Measurements from ENCODE around the gene SEC23B. TPM values are rescaled to one million over a fixed set of nuclear protein-coding genes. Genes with fewer than 3 reads are reported as not detected.
A peak's percentile ranks its signal among the peaks of the same experiment; 100 is the strongest.
"Not testable (repeated sequence)": the region's sequence is repeated elsewhere in the genome, so short reads cannot be mapped to it uniquely, and the experiment has no call there.

The SEC23B gene
- 8.6 TPM for total RNA-seq
- long read RNA-seq, transcript SEC23B-202 (20 exons, 3,464 nt), result minor isoform, 9 of 26 reads
- long read RNA-seq, transcript SEC23B-204 (20 exons, 3,484 nt), result major isoform, 14 of 26 reads
- long read RNA-seq, partial matches to known transcripts, result 1 of 26 reads
- long read RNA-seq, other reads (novel, unspliced or antisense), result 1 of 26 reads

DNA sequence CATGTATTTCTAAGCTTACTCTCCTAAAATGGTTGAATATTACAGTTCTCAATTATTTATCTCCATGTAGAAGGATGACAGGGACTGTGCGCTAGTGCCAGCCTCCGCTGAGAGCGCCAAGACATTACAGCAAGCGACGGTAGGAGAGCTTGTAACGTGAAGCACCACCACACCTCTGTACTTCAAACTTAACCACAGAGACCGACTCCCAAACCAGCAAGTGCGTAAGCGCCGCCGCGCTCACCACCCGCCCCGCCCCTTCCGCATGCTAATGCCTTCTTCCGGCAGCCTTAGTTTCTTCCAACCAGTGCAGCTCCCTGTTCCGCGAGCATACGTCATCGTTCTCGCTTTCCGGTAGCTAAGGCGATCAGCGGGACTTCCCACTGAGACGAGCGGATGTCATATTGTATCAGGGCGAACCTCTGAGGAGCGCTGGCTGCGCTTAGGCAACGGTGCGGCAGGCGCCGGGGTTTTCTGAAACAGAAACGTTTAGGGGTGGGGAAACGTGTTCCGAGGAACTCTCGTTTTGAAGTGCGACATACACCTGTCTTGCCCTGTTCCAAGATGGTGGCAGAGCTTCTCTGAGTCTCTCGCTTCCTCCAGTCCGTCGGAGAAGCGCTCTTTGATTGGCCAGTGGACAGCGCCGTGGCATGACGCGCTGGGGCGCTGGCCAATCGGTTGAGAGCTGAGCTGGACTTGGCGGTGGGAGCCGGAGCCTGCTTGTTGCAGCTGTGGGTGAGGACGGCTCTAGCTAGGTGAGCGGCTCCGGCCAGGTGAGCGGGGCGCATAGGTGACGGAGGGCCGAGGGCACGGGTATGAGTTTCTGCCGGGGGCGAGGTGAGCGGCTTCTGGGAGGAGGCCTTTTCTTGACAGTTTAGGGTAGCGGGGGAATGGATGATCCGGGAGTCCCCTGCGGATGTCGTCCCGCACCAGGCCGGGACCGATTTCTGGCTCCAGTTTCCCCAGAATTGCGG lies at the start of gene SEC23B:
TSS of gene SEC23B (plus strand) at position 723 of the 974 bp plus-strand sequence. CDS start 2,896 bp downstream, outside the sequence.
- ATAC-seq (ENCODE audit: poor library complexity), result peak; percentile 100
- intact Hi-C loops (cut with DNase I), result no loop called here
- peak; percentile 97 for DNase-seq

DNA sequence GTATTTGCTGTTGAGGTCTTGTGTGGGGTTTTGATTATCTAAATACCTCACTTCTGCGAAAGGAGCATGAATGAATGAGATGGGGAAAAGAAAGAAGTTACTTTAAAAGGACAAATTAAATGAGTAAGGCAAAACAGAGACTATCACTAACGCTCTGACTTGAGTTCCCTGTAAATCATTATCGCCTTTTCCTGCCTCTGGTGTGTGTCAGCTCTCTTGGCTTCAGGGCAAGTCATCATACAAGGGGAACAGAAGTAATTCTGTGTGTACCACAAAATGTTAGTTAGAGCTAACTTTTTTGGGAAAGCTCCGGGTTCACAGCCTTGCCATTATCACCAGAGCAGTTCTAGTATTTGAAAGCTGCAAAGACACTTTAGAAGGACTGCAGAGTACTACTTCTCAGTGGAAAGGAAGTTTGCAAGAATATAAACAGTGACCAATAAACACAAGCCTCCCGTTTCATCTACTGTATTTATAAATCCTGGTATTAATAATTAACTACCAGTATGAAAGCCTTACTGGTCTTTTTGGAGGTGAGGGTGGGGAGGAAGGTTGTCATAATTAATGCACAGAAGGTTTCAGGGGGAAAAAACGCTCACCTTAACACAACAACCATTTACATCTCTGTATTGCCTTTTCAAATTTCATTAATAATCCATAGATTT lies 42.1 kb upstream of the SEC23B start:
- ATAC-seq (ENCODE audit: poor library complexity) (no peak), DNase-seq (no peak)
- intact Hi-C loops (cut with DNase I), result no loop called here

DNA sequence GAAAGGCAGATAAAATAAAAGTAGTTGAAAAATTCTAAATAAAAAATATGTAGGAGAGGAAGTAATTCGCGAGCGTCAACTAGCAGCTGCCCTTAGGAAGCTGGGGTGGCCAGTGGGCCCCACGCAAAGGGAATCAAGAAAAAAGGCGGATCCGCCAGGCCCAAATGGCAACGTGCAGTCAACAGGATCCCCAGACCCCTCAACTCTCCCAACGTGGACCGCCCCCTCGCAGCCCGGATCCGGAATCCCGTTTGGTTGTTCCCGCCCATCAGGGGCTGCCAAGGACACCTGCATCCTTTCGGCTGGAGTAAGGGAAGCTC lies 41.2 kb upstream of the SEC23B start:
- intact Hi-C loops (cut with DNase I), result no loop called here
- ATAC-seq (ENCODE audit: poor library complexity), result peak; percentile 75

DNA sequence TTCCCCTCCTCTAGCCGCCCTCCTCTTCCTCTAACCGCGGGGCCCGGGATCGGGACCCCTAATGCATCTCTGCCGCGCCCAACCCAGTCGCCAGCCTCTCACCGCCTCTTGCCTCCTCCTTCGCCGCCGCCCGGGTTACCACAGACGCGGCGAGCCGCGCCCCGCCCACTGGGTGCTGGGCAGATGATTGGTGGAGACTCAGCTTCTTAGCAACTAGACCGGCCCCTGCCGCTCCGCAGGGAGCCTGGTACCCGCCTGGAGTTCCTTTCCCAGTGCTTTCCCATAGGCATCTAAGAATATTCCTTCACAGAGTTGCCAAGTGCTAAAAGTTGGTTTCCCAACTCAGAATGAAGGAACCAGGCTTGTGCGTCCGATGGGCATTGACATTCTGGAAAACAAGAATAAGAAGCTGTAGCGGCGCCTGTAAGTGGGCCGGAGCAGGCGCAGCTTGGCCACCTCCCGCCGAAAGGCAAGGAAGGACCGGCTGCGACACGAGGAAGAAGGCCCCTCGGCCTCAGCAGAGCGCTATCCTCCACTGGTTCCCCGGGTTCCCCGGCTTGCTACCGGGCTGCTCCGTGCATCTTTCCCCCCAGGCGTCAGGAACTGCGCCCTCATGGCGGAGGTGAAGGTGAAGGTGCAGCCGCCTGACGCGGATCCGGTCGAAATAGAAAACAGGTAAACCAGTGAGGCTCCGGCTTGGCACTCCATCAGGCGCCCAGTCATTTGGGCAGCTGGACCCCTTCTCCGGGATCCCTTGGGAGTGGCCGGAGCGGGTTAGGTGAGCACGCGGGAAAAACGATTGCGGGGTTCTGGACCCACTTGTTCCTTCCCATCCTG lies 40.6 kb upstream of the SEC23B start, which contains the start of the genes DZANK1 and POLR3F:
TSS of gene DZANK1 (minus strand) at position 137 of the 837 bp plus-strand sequence. CDS start 1,672 bp downstream, outside the sequence.
TSS of gene POLR3F (plus strand) at position 497 of the 837 bp plus-strand sequence. CDS start at position 614, 117 bp downstream.
- ATAC-seq (ENCODE audit: poor library complexity) (peak; percentile 100), DNase-seq (peak; percentile 98)
- intact Hi-C loops (cut with DNase I), result no loop called here

More for the DNA sequence above, 41.2 kb upstream of the SEC23B start:
- no peak for DNase-seq

DNA sequence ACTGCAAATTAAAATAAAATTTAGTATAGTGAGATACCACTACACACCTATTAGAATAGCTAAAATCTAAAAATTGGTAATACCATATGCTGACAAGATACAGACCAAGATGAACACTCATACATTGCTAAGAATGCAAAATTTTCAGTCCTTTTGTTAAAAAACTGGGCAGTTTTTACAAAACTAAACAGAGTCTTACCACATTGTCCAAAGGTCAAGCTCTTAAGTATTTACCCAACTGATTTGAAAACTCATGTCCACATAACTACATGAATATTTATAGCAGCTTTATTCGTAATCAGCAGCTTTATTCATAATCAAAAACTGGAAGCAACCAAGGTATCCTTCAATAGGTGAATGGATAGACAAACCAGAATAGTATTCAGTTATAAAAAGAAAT lies 30.5 kb upstream of the SEC23B start:
- intact Hi-C loops (cut with DNase I), result no loop called here
- DNase-seq, result no peak
- no peak for ATAC-seq (ENCODE audit: poor library complexity)

DNA sequence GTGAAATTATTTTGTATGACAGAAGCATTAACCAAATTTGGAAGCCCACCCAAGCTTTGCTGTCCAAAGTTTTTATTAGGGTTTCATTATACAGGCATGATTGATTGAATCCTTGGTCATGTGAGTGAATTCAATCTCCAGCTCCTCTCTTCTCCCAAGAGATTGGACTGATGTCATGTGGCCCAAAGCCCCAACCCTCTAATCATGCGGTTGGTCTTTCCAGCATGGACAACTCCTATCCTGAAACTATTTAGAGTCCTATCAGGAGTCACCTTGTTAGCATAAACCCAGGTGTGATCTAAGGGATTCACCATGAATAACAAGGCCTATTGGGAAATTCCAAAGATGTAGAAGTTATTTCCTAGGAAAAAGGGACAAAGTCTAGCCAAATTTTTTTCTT lies 29.9 kb upstream of the SEC23B start:
- ATAC-seq (ENCODE audit: poor library complexity), result no peak
- no peak for DNase-seq
- intact Hi-C loops (cut with DNase I), result no loop called here

DNA sequence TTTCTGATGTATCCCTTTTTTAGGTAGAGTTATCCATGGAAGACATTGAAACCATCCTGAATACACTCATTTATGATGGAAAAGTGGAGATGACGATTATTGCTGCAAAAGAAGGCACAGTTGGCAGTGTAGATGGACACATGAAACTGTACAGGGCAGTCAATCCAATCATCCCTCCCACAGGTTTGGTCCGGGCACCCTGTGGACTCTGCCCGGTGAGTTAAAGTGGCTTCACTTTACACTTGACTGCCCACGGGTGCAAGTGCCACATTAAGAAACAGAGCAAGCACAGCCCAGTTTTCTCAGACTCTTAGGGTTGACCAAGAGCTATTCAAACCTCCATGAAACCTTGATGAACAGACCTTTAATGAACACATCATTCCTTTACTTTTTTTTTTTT lies 26.1 kb upstream of the SEC23B start:
- DNase-seq (no peak), ATAC-seq (ENCODE audit: poor library complexity) (no peak)
- intact Hi-C loops (cut with DNase I), result no loop called here

DNA sequence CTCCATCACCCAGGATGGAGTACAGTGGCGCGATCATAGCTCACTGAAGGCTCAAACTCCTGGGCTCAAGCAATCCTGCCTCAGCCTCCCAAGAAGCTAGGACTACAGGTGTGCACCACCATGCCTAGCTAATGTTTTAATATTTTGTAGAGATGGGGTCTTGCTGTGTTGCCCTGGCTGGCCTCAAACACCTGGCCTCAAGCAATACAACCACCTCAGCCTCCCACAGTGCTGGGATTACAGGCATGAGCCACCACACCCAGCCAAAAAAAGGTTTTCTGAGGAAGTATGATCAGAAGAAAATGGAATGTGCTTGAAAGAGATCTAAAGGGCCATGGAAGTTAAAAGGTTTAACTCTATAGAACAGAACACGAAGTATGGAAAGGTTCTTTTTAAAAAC lies 19.4 kb upstream of the SEC23B start:
- intact Hi-C loops (cut with DNase I), result no loop called here
- DNase-seq (no peak), ATAC-seq (ENCODE audit: poor library complexity) (no peak)

DNA sequence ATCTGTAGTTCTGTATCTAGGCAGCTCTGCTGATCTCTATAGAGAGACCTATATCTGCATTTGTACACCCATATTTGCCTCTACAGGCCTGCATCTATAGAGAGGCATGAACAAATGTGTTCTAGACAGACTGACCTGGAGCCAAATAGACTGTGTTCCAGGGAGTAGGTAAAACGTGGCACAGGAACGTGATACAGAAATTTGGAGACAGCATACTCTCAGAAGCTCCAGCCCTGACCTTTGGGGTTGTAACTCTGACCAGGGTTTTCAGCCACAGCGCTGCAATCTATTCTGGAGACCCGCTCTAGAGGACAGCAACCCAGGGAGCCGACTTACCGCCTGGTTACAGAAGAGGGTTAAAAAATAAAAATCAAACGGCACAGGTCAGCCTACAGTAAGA lies 11.7 kb upstream of the SEC23B start:
- DNase-seq (no peak), ATAC-seq (ENCODE audit: poor library complexity) (no peak)
- intact Hi-C loops (cut with DNase I), result no loop called here

DNA sequence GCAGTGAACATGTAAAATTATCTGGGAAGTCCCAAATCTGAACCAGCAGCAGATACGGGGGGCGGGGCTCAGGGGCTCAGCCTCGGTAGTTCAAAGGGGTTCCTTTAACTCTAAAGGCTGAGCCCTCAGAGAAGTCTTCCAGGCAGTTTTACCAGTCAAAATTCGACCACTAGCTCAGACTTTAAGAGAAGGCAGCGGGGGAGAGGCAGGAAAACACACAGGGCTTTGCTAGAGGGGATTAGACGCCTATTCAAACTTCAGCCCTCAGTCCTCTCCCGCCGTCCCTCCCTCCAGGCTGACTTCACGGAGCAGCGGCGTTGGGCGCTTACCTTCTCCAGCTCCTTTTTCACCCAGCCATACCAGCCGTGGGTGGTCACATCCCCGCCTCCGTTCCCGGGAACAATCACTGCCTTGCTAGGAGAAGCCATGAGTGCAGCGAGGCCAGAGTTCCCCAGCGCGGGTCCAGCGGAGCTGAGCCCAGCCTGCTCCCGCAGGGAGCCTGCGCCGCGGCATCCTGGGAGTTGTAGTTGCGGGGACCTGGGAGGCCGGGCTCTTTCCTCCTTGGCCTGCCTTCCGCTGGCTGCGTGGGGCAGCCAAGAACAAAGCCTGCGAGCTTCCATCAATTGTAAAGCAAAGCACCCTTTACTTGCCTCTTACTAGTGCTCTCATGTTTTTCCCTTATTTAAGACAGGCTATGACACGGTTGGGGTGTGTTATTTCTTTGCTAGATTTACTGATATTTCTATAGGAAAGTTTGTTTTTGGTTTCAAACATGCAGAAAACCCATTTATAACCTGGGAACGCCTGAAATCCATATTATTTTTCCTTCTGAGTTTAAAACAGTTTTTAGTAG lies 10.8 kb upstream of the SEC23B start, which contains the start of gene RBBP9:
TSS of gene RBBP9 (minus strand) at position 486 of the 853 bp plus-strand sequence. CDS start at position 428, 58 bp downstream.
- intact Hi-C loops (cut with DNase I), result no loop called here
- ATAC-seq (ENCODE audit: poor library complexity), result peak; percentile 100
- DNase-seq, result peak; percentile 94

DNA sequence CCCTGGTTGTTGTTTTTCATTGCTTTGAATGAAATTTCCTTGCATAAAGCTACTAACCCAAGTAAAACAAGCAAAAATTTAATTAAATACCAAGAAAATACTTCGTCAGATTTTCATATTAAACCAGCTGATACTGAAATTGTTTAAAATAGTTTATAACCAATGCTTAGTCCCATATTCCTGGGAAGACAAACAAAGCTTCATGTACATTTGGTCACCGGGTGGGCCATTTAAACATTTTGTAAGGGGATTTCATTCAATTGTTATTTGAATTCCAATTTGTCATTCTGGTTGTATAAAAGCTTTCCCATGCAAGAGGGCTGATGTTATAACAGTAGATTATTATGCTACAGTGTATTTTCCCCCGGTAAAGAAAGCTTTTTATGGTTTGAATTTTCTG lies 10.1 kb upstream of the SEC23B start:
- intact Hi-C loops (cut with DNase I), result no loop called here
- DNase-seq (no peak), ATAC-seq (ENCODE audit: poor library complexity) (no peak)

DNA sequence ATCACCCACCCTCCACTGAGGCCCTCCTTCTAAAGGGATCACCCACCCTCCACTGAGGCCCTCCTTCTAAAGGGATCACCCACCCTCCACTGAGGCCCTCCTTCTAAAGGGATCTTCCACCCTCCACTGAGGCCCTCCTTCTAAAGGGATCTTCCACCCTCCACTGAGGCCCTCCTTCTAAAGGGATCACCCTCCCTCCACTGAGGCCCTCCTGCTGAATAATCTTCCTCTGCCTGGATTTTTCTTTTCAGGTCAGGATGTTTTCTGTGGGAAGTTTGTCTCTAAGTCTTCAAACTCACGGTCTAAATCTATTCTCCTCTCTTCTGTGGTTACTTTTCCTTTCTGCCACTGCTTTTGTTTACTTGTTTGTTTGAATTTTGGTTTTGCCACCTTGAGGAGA lies 6.1 kb upstream of the SEC23B start:
- ATAC-seq (ENCODE audit: poor library complexity); intact Hi-C loops (cut with DNase I): not testable (repeated sequence)

DNA sequence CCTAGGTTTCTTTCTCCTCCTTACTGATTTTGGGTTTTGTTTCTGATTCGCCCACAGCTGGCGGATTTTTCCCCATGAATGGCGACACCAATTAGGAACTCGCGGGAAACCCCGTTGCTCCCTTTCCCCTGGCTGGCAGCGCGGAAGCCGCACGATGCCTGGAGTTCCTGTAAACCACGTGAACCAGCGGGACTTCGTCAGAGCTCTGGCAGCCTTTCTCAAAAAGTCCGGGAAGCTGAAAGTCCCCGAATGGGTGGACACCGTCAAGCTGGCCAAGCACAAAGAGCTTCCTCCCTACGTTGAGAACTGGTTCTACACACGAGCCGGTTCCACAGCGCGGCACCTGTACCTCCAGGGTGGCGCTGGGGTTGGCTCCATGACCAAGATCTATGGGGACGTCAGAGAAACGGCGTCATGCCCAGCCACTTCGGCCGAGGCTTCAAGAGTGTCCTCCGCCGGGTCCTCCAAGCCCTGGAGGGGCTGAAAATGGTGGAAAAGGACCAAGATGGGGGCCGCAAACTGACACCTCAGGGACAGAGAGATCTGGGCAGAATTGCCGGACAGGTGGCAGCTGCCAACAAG lies 3.2 kb upstream of the SEC23B start:
- ATAC-seq (ENCODE audit: poor library complexity) (no peak), DNase-seq (peak; percentile 61)
- intact Hi-C loops (cut with DNase I), result no loop called here

More for the DNA sequence above, 6.1 kb upstream of the SEC23B start:
- DNase-seq, result not testable (repeated sequence)

DNA sequence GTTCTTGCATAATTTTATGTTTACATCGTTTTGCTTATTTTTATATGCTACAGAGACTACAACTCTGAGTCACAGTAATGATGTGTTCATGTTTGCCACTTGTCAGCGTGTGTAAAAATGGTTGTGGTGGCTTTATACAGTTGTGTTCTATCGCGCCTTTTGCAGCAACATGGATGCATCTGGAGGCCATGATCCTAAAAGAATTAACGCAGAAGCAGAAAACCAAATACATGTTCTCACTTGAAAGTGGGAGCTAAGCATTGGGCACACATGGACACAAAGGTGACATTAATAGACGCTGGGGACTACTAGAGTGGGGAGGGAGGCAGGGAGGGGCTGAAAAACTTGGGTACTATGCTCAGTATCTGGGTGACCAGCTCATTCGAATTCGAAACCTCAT lies 996 bp upstream of the SEC23B start:
- no peak for ATAC-seq (ENCODE audit: poor library complexity)
- intact Hi-C loops (cut with DNase I), result no loop called here
- no peak for DNase-seq

DNA sequence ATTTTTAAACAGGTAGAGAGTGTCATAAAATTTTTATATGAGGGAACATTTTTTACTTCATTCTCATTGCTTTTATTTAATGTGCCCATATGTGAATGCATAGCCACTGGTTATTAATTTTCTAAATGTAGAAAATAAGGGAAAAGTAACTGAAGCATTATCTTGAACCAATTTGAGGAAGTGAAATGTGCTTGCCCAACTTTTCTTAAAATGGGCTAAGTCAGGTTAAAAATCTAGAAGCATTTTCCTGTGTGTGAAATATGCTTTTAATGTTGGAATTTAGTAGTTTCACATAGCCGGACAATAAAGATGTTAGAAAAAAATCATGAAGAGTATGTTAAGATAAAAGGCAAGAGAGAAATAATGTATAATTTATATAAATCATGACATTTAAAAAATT lies 3.8 kb downstream of the SEC23B start:
- no peak for DNase-seq
- ATAC-seq (ENCODE audit: poor library complexity), result no peak
- intact Hi-C loops (cut with DNase I), result no loop called here

DNA sequence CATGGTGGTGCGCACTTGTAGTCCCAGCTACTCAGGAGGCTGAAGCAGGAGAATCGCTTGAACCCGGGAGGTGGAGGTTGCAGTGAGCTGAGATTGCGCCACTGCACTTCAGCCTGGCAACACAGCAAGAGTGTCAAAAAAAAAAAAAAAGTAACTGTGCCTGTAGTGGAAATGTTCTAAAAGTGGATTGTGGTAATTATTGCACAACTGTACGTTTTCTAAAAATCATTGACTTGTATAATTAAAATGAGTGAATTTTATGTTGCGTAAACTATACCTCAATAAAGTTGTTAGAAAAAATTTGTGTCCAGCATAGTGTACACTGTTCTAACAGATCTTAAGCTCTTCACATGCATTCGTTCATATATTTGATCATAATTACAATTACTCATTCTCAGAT lies 5.5 kb downstream of the SEC23B start:
- DNase-seq (no peak), ATAC-seq (ENCODE audit: poor library complexity) (no peak)

DNA sequence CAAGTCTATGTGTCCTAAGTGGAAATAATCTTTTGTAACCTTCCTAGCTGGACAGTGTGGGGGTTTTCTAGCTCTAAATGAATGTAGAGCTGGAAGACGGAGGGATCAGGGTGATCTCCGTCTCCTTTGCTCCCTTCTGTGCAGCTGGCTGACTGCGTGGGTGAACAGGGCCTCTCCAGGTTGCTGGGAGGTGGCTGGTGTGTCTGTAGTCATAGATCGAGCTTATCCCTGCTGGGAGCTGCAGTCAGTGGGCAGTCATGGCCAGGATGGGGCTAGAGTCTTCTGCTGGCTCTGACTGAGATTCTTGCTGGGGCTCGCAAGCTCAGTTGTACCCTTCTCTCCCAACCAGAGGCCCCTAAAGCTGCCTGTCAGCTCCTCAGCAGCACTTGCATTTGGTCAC lies 6.4 kb downstream of the SEC23B start:
- ATAC-seq (ENCODE audit: poor library complexity) (no peak), DNase-seq (no peak)
- intact Hi-C loops (cut with DNase I), result no loop called here

More for the DNA sequence above, 5.5 kb downstream of the SEC23B start:
- intact Hi-C loops (cut with DNase I), result no loop called here
